ENCODE measurements around the gene TTYH2. TPM values are rescaled to one million over a fixed set of nuclear protein-coding genes. Genes with fewer than 3 reads are reported as not detected.
A peak's percentile ranks its signal among the peaks of the same experiment; 100 is the strongest.

TTYH2 gene
- total RNA-seq, 2 experiments from 2014 or later: 3.1 to 3.8 TPM

- ChIA-PET POLR2A (interaction anchor here (0.6 kb wide), 1 partner anchor 89 kb away, joined by 3 read pairs; no protein-coding TSS in a partner anchor), CTCF (ENCODE audit: unreplicated experiment) (interaction anchor here (0.5 kb wide), 1 partner anchor 11 kb away, joined by 3 read pairs; no protein-coding TSS in a partner anchor)
- Histone ChIP-seq H3K9me3 (ENCODE audit: low read length) (no peaks in the 10 kb centered on the region), H3K79me2 (ENCODE audit: insufficient read depth, low read depth, low read length) (no peaks in the 10 kb centered on the region), H3K9me2 (ENCODE audit: insufficient read depth, low read length) (no peaks in the 10 kb centered on the region), H3K4me3 (ENCODE audit: low read depth, low read length, poor library complexity, severe bottlenecking) (no peak overlapping the region), H4K20me1 (ENCODE audit: insufficient read depth, low read length) (no peaks in the 10 kb centered on the region), H3K36me3 (ENCODE audit: insufficient read depth, low read length) (peaks cover under 1% of the 10 kb centered on the region; the same call in 1 of the 2 replicates), H3K4me2 (ENCODE audit: low read length) (peak overlapping the region; percentile 80; the same call in 1 of the 2 replicates), H3K27ac (ENCODE audit: low read depth, low read length, poor library complexity, severe bottlenecking) (no peak overlapping the region), H3K4me1 (ENCODE audit: insufficient read depth, low read length, poor library complexity, severe bottlenecking) (peaks cover 50% of the 10 kb centered on the region), H2AFZ (ENCODE audit: low read length) (0 out of 2 replicates have a peak overlapping the region, but pooled peaks have one; percentile 3)
- peak; percentile 39 for DNase-seq (ENCODE audit: low spot score)
- TF ChIP-seq EZH2phosphoT487 (IDR thresholded peaks at IDR 0.05; ENCODE audit: borderline replicate concordance, low read depth, low read length): no peak
- BruUV-seq (replicated peaks): no TSS peak
- intact Hi-C loops (cut with micrococcal nuclease; ENCODE audit: unreplicated experiment): loop anchor here (10.0 kb wide), 1 partner anchor 238 kb away; no protein-coding TSS in a partner anchor
Observed at GRCh38 chr17:74217037-74217730, 3.8 kb downstream of the TTYH2 start.

DNA sequence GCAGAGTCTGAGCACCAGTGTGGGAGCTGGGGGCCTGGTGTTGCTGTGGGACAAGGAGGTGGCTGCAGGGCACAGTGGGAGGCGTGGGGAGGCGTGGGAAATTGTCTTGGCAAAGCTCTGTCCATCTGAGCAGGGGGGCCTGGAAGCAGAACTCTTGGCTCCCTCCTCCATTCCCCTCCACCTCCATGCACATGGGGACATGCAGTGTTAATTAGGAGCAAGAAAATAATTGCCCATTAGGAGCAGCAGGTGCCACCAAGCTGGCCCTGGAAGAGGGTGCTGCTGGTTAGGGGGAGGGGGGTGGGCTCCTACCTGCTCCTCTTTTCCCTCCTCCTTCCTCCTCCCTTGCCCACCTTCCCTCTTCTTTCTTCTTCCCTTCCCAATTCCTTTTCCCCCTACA is 4.5 kb downstream of the TTYH2 start:
- H3K4me3 ChIP-seq (ENCODE audit: low read depth, low read length, poor library complexity, severe bottlenecking): no peak overlapping the region
- H3K9me3 ChIP-seq (ENCODE audit: low read length): no peaks in the 10 kb centered on the region
- CTCF ChIA-PET (ENCODE audit: unreplicated experiment): no interaction called here
- H2AFZ ChIP-seq (ENCODE audit: low read length): no peak overlapping the region
- intact Hi-C loops (cut with micrococcal nuclease; ENCODE audit: unreplicated experiment): loop anchor here (10.0 kb wide), 1 partner anchor 237 kb away; no protein-coding TSS in a partner anchor
- H3K36me3 ChIP-seq (ENCODE audit: insufficient read depth, low read length): no peaks in the 10 kb centered on the region
- no peak for TF ChIP-seq EZH2phosphoT487 (IDR thresholded peaks at IDR 0.05; ENCODE audit: borderline replicate concordance, low read depth, low read length)
- TF ChIP-seq, protein P1, sequence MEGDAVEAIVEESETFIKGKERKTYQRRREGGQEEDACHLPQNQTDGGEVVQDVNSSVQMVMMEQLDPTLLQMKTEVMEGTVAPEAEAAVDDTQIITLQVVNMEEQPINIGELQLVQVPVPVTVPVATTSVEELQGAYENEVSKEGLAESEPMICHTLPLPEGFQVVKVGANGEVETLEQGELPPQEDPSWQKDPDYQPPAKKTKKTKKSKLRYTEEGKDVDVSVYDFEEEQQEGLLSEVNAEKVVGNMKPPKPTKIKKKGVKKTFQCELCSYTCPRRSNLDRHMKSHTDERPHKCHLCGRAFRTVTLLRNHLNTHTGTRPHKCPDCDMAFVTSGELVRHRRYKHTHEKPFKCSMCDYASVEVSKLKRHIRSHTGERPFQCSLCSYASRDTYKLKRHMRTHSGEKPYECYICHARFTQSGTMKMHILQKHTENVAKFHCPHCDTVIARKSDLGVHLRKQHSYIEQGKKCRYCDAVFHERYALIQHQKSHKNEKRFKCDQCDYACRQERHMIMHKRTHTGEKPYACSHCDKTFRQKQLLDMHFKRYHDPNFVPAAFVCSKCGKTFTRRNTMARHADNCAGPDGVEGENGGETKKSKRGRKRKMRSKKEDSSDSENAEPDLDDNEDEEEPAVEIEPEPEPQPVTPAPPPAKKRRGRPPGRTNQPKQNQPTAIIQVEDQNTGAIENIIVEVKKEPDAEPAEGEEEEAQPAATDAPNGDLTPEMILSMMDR (conservative IDR thresholded peaks at IDR 0.05; ENCODE audit: low read length): no peak
- no peak for DNase-seq (ENCODE audit: low spot score)
- POLR2A ChIA-PET: interaction anchor here (0.6 kb wide), 2 partner anchors 12 to 88 kb away, joined by 3 read pairs; no protein-coding TSS in a partner anchor
- H3K4me2 ChIP-seq (ENCODE audit: low read length): no peak overlapping the region
- H3K27ac ChIP-seq (ENCODE audit: low read depth, low read length, poor library complexity, severe bottlenecking): no peak overlapping the region
- H3K4me1 ChIP-seq (ENCODE audit: insufficient read depth, low read length, poor library complexity, severe bottlenecking): peaks cover 47% of the 10 kb centered on the region
- no peaks in the 10 kb centered on the region for H3K9me2 ChIP-seq (ENCODE audit: insufficient read depth, low read length)
- H3K79me2 ChIP-seq (ENCODE audit: insufficient read depth, low read depth, low read length): no peaks in the 10 kb centered on the region
- BruUV-seq (replicated peaks): no TSS peak
- no peaks in the 10 kb centered on the region for H4K20me1 ChIP-seq (ENCODE audit: insufficient read depth, low read length)

DNA sequence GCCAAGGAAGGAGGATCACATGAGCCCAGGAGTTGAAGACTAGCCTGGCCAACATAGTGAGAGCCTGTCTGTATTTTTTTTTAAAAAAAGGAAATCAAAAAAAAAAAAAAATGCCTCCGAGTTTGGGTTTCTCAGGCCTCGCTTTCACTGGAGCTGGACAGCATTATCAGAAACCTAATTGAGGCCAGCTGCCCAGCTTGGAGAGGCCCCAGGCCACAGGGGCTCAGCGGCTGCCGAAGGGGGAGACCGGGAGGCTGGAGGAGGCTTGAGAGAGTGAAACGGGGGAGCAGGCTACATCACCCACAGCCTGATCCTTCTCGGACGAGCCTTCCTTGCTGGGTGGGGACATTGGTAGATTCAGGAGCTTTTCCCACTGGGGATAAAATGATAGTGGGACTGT is 5.1 kb downstream of the TTYH2 start:
- BruUV-seq (replicated peaks): no TSS peak
- POLR2A ChIA-PET: no interaction called here
- no peaks in the 10 kb centered on the region for H3K36me3 ChIP-seq (ENCODE audit: insufficient read depth, low read length)
- no peak for TF ChIP-seq EZH2phosphoT487 (IDR thresholded peaks at IDR 0.05; ENCODE audit: borderline replicate concordance, low read depth, low read length)
- TF ChIP-seq, protein P1 (conservative IDR thresholded peaks at IDR 0.05; ENCODE audit: low read length): no peak
- DNase-seq (ENCODE audit: low spot score): no peak
- no peak overlapping the region for H3K27ac ChIP-seq (ENCODE audit: low read depth, low read length, poor library complexity, severe bottlenecking)
- H3K9me3 ChIP-seq (ENCODE audit: low read length): no peaks in the 10 kb centered on the region
- CTCF ChIA-PET (ENCODE audit: unreplicated experiment): no interaction called here
- H3K9me2 ChIP-seq (ENCODE audit: insufficient read depth, low read length): no peaks in the 10 kb centered on the region
- peaks cover 41% of the 10 kb centered on the region for H3K4me1 ChIP-seq (ENCODE audit: insufficient read depth, low read length, poor library complexity, severe bottlenecking)
- H3K4me2 ChIP-seq (ENCODE audit: low read length): no peak overlapping the region
- no peaks in the 10 kb centered on the region for H3K79me2 ChIP-seq (ENCODE audit: insufficient read depth, low read depth, low read length)
- H2AFZ ChIP-seq (ENCODE audit: low read length): no peak overlapping the region
- H4K20me1 ChIP-seq (ENCODE audit: insufficient read depth, low read length): no peaks in the 10 kb centered on the region
- intact Hi-C loops (cut with micrococcal nuclease; ENCODE audit: unreplicated experiment): loop anchor here (10.0 kb wide), 1 partner anchor 236 kb away; no protein-coding TSS in a partner anchor
- no peak overlapping the region for H3K4me3 ChIP-seq (ENCODE audit: low read depth, low read length, poor library complexity, severe bottlenecking)
